HCT116 (cell line): ENCODE results near the gene CUZD1. TPM values are rescaled to one million over a fixed set of nuclear protein-coding genes. Genes with fewer than 3 reads are reported as not detected.
"Not testable (repeated sequence)": the region's sequence is repeated elsewhere in the genome, so short reads cannot be mapped to it uniquely, and the experiment has no call there.

Experiments
- ATAC-seq: fragments of 200-7000 bp; cut with Tn5 transposase; 2 replicates; pipeline ENCODE4 v1.9.1; 2020; ENCODE audit warnings: mild to moderate bottlenecking, moderate library complexity
- BruUV-seq: library from RNA; stranded (reverse); fragments of 400-500 nt; replicated peaks from 2 replicates; lab custom pipeline; 2021; lab: Mats Ljungman, UMichigan
- CTCF ChIA-PET: fragments of 300-600 bp; sonication (Branson Sonifier 250); formaldehyde crosslinking; loops from one replicate; lab custom pipeline; 2021; ENCODE audit warnings: antibody characterized with exemption; lab: Charles Lee
- POLR2A ChIA-PET: fragments of 300-600, 350-600 bp; sonication (Branson Sonifier 250); formaldehyde crosslinking; loops from one replicate; lab custom pipeline; 2021; ENCODE audit warnings: antibody characterized with exemption; lab: Charles Lee
- RAD21 ChIA-PET, 2 experiments: fragments of 300-600 bp; sonication (Branson Sonifier 250); formaldehyde crosslinking; loops; one replicate each; lab custom pipeline; 2023; ENCODE audit warnings: low total read pairs in 2 of 2; ENCODE audit not compliant: uncharacterized antibody in 2 of 2, unreplicated experiment in 2 of 2, low non-redundant PET in 1 of 2; lab: Charles Lee
- DNase-seq: peaks from one replicate; pipeline ENCODE4 v3.0.0-alpha.2; 2010; ENCODE audit warnings: low read depth, low spot score
- H2AFZ ChIP-seq: fragments of 200-600 bp; shearing (Covaris generic), sonication (generic); 2 replicates; pipeline ENCODE4 v1.6.1; 2017; ENCODE audit warnings: low read depth, mixed run types, mixed read lengths, antibody characterized with exemption, low read length; ENCODE audit not compliant: poor library complexity, severe bottlenecking
- H3K27ac ChIP-seq: 2 replicates; pipeline ENCODE4 v1.5.1; 2012; ENCODE audit warnings: low read depth, low read length
- H3K27me3 ChIP-seq: fragments of 200-600 bp; sonication (generic); 2 replicates; pipeline ENCODE4 v1.6.1; 2016; ENCODE audit warnings: mixed run types, low read length, mixed read lengths; ENCODE audit not compliant: insufficient read depth
- H3K36me3 ChIP-seq, 2 experiments: fragments of 200-500 bp in 1 of 2; fragments of 200-600 bp in 1 of 2; sonication (Bioruptor generic) in 1 of 2; sonication (generic) in 1 of 2; 2 replicates each; pipeline versions ENCODE4 v1.5.1 to v1.6.1; 2014 to 2016; ENCODE audit warnings: low read length in 2 of 2, inconsistent platforms in 1 of 2, mixed read lengths in 1 of 2, mixed run types in 1 of 2; ENCODE audit not compliant: insufficient read depth in 2 of 2, control insufficient read depth in 1 of 2
- H3K4me1 ChIP-seq, 2 experiments: fragments of 200-600 bp in 1 of 2; sonication (generic) in 1 of 2; 2 replicates each; pipeline versions ENCODE4 v1.5.1 to v1.6.1; 2012 to 2017; ENCODE audit warnings: low read length in 2 of 2, inconsistent platforms in 1 of 2, mild to moderate bottlenecking in 1 of 2, mixed read lengths in 1 of 2, mixed run types in 1 of 2, moderate library complexity in 1 of 2; ENCODE audit not compliant: insufficient read depth in 2 of 2, control insufficient read depth in 1 of 2
- H3K4me2 ChIP-seq: fragments of 200-600 bp; sonication (generic); 2 replicates; pipeline ENCODE4 v1.6.1; 2017; ENCODE audit warnings: mixed run types, low read length, mixed read lengths
- H3K4me3 ChIP-seq, 2 experiments: fragments of 200-600 bp in 1 of 2; sonication (generic) in 1 of 2; replicated peaks in 1 of 2; 2 replicates each; pipeline ENCODE4 v1.5.1; 2011 to 2016; ENCODE audit warnings: low read length in 2 of 2, control low read depth in 1 of 2, low read depth in 1 of 2, mild to moderate bottlenecking in 1 of 2, mixed read lengths in 1 of 2, mixed run types in 1 of 2
- H3K79me2 ChIP-seq: fragments of 200-600 bp; sonication (generic); 2 replicates; pipeline ENCODE4 v1.6.1; 2017; ENCODE audit warnings: mild to moderate bottlenecking, mixed run types, low read length, moderate library complexity, mixed read lengths; ENCODE audit not compliant: insufficient read depth
- H3K9ac ChIP-seq: fragments of 200-600 bp; sonication (generic); 2 replicates; pipeline ENCODE4 v1.6.1; 2016; ENCODE audit warnings: low read length, mixed read lengths
- H3K9me2 ChIP-seq: fragments of 200-600 bp; sonication (generic), shearing (Covaris generic); 2 replicates; pipeline ENCODE4 v1.6.1; 2017; ENCODE audit warnings: mixed run types, mild to moderate bottlenecking, moderate library complexity; ENCODE audit not compliant: insufficient read depth
- H3K9me3 ChIP-seq, 2 experiments: fragments of 200-500 bp in 1 of 2; fragments of 200-600 bp in 1 of 2; sonication (Bioruptor generic) in 1 of 2; sonication (generic) in 1 of 2; 2 replicates each; pipeline ENCODE4 v1.6.1; 2014 to 2017; ENCODE audit warnings: low read length in 2 of 2, mixed read lengths in 2 of 2, inconsistent platforms in 1 of 2, low read depth in 1 of 2, mild to moderate bottlenecking in 1 of 2, mixed run types in 1 of 2, moderate library complexity in 1 of 2; ENCODE audit not compliant: control insufficient read depth in 1 of 2, insufficient read depth in 1 of 2
- H4K20me1 ChIP-seq: fragments of 200-600 bp; sonication (generic), shearing (Covaris generic); 2 replicates; pipeline ENCODE4 v1.6.1; 2017; ENCODE audit warnings: mixed run types, mild to moderate bottlenecking, moderate library complexity; ENCODE audit not compliant: insufficient read depth
- CBX3 ChIP-seq: IDR thresholded peaks from 2 replicates; pipeline ENCODE4 v1.6.1; 2012; ENCODE audit warnings: low read depth
- EGR1 ChIP-seq: IDR thresholded peaks from 2 replicates; pipeline ENCODE4 v1.6.1; 2012; ENCODE audit warnings: low read depth
- ELF1 ChIP-seq: IDR thresholded peaks from 2 replicates; pipeline ENCODE4 v1.6.1; 2012; ENCODE audit warnings: low read depth, borderline replicate concordance
- EZH2phosphoT487 ChIP-seq: fragments of 200-600 bp; IDR thresholded peaks from 2 replicates; pipeline ENCODE4 v1.6.1; 2018; ENCODE audit warnings: antibody characterized with exemption, borderline replicate concordance
- JUND ChIP-seq: IDR thresholded peaks from 2 replicates; pipeline ENCODE4 v1.6.1; 2012
- POLR2AphosphoS5 ChIP-seq: IDR thresholded peaks from 2 replicates; pipeline ENCODE4 v1.6.1; 2011; ENCODE audit warnings: mild to moderate bottlenecking, low read depth, low read length, moderate library complexity
- RAD21 ChIP-seq: IDR thresholded peaks from 2 replicates; pipeline ENCODE4 v1.6.1; 2012; ENCODE audit warnings: low read depth, mild to moderate bottlenecking
- SIN3A ChIP-seq: IDR thresholded peaks from 2 replicates; pipeline ENCODE4 v1.6.1; 2012; ENCODE audit warnings: low read depth
- SRF ChIP-seq: IDR thresholded peaks from 2 replicates; pipeline ENCODE4 v1.6.1; 2012; ENCODE audit warnings: low read depth
- TCF7L2 ChIP-seq: IDR thresholded peaks from 2 replicates; pipeline ENCODE4 v1.7.0; 2011; ENCODE audit warnings: borderline replicate concordance, inconsistent platforms; ENCODE audit not compliant: insufficient read depth, insufficient read length; ENCODE audit errors: extremely low read depth
- YY1 ChIP-seq: IDR thresholded peaks from 2 replicates; pipeline ENCODE4 v1.6.1; 2011; ENCODE audit warnings: low read length, low read depth, moderate library complexity, mild to moderate bottlenecking; ENCODE audit not compliant: insufficient replicate concordance; ENCODE audit errors: extremely low read depth
- ZFX ChIP-seq: fragments of 450-650 bp; IDR thresholded peaks from 2 replicates; pipeline ENCODE4 v1.6.1; 2017
- ZNF274 ChIP-seq: fragments of 200-500 bp; sonication (Bioruptor generic); IDR thresholded peaks from 2 replicates; pipeline ENCODE4 v1.6.1; 2014; ENCODE audit warnings: mild to moderate bottlenecking, low read depth, low read length, inconsistent platforms
- intact Hi-C: fragments of 100-400 bp; cut with micrococcal nuclease; formaldehyde crosslinking; loops from 2 replicates; pipeline ENCODE4 v1.10.0; 2022
- total RNA-seq: library from RNA; stranded (reverse); gene quantifications from one replicate; pipeline ENCODE4 v1.2.1, GENCODE V29; 2021; ENCODE audit not compliant: unreplicated experiment
- TF ChIP-seq, protein P1 (sequence below), 3 experiments: fragments of 200-600 bp in 1 of 3; sonication (generic) in 1 of 3; IDR thresholded peaks in 2 of 3; conservative IDR thresholded peaks in 1 of 3; 2 replicates each; pipeline ENCODE4 v1.5.1; 2012 to 2017; ENCODE audit warnings: low read depth in 2 of 3, low read length in 2 of 3, antibody characterized with exemption in 1 of 3, borderline replicate concordance in 1 of 3, control low read depth in 1 of 3, mild to moderate bottlenecking in 1 of 3, mixed read lengths in 1 of 3, mixed run types in 1 of 3, moderate library complexity in 1 of 3; ENCODE audit not compliant: insufficient read depth in 1 of 3
- TF ChIP-seq, protein P2 (sequence below): IDR thresholded peaks from 2 replicates; pipeline ENCODE4 v1.6.1; 2012; ENCODE audit warnings: low read depth
- TF ChIP-seq, protein P3 (sequence below): IDR thresholded peaks from 2 replicates; pipeline ENCODE4 v1.6.1; 2012

CUZD1 gene
- total RNA-seq, 1 experiment from 2014 or later = 1.7 TPM

DNA sequence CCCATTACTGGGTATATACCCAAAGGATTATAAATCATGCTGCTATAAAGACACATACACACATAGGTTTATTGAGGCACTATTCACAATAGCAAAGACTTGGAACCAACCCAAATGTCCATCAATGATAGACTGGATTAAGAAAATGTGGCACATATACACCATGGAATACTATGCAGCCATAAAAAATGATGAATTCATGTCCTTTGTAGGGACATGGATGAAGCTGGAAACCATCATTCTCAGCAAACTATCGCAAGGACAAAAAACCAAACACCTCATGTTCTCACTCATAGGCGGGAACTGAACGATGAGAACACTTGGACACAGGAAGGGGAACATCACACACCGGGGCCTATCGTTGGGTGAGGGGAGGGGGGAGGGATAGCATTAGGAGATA is 12.4 kb upstream of the CUZD1 start:
- BruUV-seq, DNase-seq, H3K9me2 ChIP-seq, H3K27ac ChIP-seq, POLR2A ChIA-PET, H2AFZ ChIP-seq, RAD21 ChIA-PET, CTCF ChIA-PET, H3K36me3 ChIP-seq, H3K4me2 ChIP-seq, H3K9me3 ChIP-seq, ATAC-seq, H3K9ac ChIP-seq, H3K4me3 ChIP-seq, H4K20me1 ChIP-seq, intact Hi-C loops: not testable (repeated sequence)
- peaks cover 54% of the 10 kb centered on the region for H3K79me2 ChIP-seq
- H3K27me3 ChIP-seq = peaks cover 30% of the 10 kb centered on the region
- H3K4me1 ChIP-seq = peaks cover 0 to 33% of the 10 kb centered on the region in 2 experiments; a peak in 2 of 4 replicates

DNA sequence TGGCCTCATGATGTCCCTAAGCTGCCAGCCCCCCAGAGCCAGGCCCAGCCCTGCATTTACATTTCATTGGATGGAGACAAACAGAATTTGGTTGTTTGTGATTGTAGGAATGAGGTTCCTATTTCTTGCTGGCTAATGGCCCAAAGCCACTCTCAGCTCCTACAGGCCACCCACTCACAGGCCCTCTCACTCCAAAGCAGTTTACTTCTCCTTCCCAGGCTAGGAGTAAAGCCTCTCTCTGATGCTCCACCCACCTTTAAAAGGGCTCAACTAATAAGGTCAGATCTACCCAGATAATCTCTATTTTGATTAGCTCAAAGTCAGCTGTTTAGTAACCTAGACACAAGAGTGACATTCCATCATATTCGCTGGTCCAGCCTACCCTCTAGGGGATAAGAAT is 11.2 kb upstream of the CUZD1 start:
- H3K9ac ChIP-seq = no peak overlapping the region
- H3K4me3 ChIP-seq = no peak overlapping the region
- H2AFZ ChIP-seq = no peak overlapping the region
- H3K4me1 ChIP-seq = peaks cover 11 to 33% of the 10 kb centered on the region in 2 experiments; a peak in 3 of 4 replicates
- no peaks in the 10 kb centered on the region for H3K36me3 ChIP-seq
- intact Hi-C loops = no loop called here
- peaks cover 30% of the 10 kb centered on the region for H3K27me3 ChIP-seq
- BruUV-seq = no TSS peak
- ATAC-seq (no peak), DNase-seq (no peak)
- peaks cover 42% of the 10 kb centered on the region for H3K79me2 ChIP-seq
- no peak overlapping the region for H3K27ac ChIP-seq
- H3K4me2 ChIP-seq = no peak overlapping the region
- H3K9me3 ChIP-seq = no peaks in the 10 kb centered on the region
- POLR2A ChIA-PET = no interaction called here
- CTCF ChIA-PET = no interaction called here
- RAD21 ChIA-PET = no interaction called here
- H3K9me2 ChIP-seq = no peaks in the 10 kb centered on the region
- H4K20me1 ChIP-seq = no peaks in the 10 kb centered on the region
- no peak for TF ChIP-seq ZFX
- TF ChIP-seq, protein P1, sequence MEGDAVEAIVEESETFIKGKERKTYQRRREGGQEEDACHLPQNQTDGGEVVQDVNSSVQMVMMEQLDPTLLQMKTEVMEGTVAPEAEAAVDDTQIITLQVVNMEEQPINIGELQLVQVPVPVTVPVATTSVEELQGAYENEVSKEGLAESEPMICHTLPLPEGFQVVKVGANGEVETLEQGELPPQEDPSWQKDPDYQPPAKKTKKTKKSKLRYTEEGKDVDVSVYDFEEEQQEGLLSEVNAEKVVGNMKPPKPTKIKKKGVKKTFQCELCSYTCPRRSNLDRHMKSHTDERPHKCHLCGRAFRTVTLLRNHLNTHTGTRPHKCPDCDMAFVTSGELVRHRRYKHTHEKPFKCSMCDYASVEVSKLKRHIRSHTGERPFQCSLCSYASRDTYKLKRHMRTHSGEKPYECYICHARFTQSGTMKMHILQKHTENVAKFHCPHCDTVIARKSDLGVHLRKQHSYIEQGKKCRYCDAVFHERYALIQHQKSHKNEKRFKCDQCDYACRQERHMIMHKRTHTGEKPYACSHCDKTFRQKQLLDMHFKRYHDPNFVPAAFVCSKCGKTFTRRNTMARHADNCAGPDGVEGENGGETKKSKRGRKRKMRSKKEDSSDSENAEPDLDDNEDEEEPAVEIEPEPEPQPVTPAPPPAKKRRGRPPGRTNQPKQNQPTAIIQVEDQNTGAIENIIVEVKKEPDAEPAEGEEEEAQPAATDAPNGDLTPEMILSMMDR (IDR thresholded peaks at IDR 0.05 in 2 of 3, conservative IDR thresholded peaks at IDR 0.05 in 1 of 3; ENCODE audit: borderline replicate concordance in 1 of 3, insufficient read depth in 1 of 3, low read depth in 2 of 3, low read length in 2 of 3) = no peak
- no peak for TF ChIP-seq JUND
- no peak for TF ChIP-seq TCF7L2
- TF ChIP-seq, protein P2, sequence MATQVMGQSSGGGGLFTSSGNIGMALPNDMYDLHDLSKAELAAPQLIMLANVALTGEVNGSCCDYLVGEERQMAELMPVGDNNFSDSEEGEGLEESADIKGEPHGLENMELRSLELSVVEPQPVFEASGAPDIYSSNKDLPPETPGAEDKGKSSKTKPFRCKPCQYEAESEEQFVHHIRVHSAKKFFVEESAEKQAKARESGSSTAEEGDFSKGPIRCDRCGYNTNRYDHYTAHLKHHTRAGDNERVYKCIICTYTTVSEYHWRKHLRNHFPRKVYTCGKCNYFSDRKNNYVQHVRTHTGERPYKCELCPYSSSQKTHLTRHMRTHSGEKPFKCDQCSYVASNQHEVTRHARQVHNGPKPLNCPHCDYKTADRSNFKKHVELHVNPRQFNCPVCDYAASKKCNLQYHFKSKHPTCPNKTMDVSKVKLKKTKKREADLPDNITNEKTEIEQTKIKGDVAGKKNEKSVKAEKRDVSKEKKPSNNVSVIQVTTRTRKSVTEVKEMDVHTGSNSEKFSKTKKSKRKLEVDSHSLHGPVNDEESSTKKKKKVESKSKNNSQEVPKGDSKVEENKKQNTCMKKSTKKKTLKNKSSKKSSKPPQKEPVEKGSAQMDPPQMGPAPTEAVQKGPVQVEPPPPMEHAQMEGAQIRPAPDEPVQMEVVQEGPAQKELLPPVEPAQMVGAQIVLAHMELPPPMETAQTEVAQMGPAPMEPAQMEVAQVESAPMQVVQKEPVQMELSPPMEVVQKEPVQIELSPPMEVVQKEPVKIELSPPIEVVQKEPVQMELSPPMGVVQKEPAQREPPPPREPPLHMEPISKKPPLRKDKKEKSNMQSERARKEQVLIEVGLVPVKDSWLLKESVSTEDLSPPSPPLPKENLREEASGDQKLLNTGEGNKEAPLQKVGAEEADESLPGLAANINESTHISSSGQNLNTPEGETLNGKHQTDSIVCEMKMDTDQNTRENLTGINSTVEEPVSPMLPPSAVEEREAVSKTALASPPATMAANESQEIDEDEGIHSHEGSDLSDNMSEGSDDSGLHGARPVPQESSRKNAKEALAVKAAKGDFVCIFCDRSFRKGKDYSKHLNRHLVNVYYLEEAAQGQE = no peak
- TF ChIP-seq CBX3 = no peak
- no peak for TF ChIP-seq SRF
- no peak for TF ChIP-seq YY1
- no peak for TF ChIP-seq RAD21
- TF ChIP-seq SIN3A = no peak
- TF ChIP-seq ZNF274 = no peak
- no peak for TF ChIP-seq POLR2AphosphoS5
- no peak for TF ChIP-seq EZH2phosphoT487
- no peak for TF ChIP-seq ELF1
- TF ChIP-seq EGR1 = no peak
- TF ChIP-seq, protein P3, sequence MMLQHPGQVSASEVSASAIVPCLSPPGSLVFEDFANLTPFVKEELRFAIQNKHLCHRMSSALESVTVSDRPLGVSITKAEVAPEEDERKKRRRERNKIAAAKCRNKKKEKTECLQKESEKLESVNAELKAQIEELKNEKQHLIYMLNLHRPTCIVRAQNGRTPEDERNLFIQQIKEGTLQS = no peak
